T47D (cell line): ENCODE measurements around the gene INSYN2B.

Experiments
- DNase-seq, 2 experiments: peaks; one replicate each; pipeline versions ENCODE4 v3.0.0 to v3.0.0-alpha.2; 2011 to 2012; ENCODE audit warnings: low read depth in 1 of 2, low spot score in 1 of 2
- JUND ChIP-seq: IDR thresholded peaks from 2 replicates; pipeline ENCODE4 v1.6.1; 2012; ENCODE audit warnings: low read depth
- in situ Hi-C: cut with HindIII; loops from 2 replicates; pipeline ENCODE4 v1.10.0; 2016; ENCODE audit warnings: low sequenced_read_pairs, low pct_unique_long_range_greater_than_20kb

The INSYN2B gene

DNA sequence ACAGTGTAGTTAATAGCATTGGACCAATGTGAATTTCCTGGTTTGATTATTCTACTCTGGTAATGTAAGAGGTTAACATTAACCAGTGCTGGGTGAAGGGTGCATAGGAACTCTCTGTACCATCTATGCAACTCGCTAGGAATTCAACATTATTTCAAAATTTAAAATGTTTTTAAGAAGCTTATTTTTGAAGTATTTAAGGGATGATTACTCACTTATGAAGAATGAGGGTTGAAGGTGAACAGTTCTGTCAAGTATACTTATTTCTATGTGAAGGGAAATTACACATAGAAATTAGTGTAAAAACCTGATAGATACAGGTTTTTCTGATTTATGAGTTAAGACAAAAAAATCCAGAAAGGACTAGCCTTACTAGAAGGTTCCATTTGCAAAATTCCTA, 165.8 kb downstream of the INSYN2B start:
- DNase-seq = no peak
- in situ Hi-C loops = no loop called here
- no peak for TF ChIP-seq JUND
